ENCODE data around the gene GJB4. TPM values are rescaled to one million over a fixed set of nuclear protein-coding genes. Genes with fewer than 3 reads are reported as not detected.

The GJB4 gene
- total RNA-seq, 1 experiment from 2014 or later: 0.07 TPM

GRCh38 chr1:34712007-34712688, 47.4 kb upstream of the GJB4 start (continued):
- no peak for TF ChIP-seq ZNF512 (CRISPR knock-in tag; IDR thresholded peaks at IDR 0.05; ENCODE audit: borderline replicate concordance)

GRCh38 chr1:34713443-34713842, 46.1 kb upstream of the GJB4 start:
- TF ChIP-seq AR (CRISPR knock-in tag; IDR thresholded peaks at IDR 0.05): no peak
- no peak for TF ChIP-seq ATF6 (CRISPR knock-in tag; IDR thresholded peaks at IDR 0.05)
- TF ChIP-seq ZNF263 (CRISPR knock-in tag; IDR thresholded peaks at IDR 0.05; ENCODE audit: low read depth): no peak
- TF ChIP-seq ATF3 (CRISPR knock-in tag; conservative IDR thresholded peaks at IDR 0.05): no peak
- TF ChIP-seq FOXK1 (CRISPR knock-in tag; IDR thresholded peaks at IDR 0.05): no peak
- no peak for TF ChIP-seq JAZF1 (CRISPR knock-in tag; IDR thresholded peaks at IDR 0.05)
- Mint-ChIP-seq H3K4me3 (no peak overlapping the region), H3K9me3 (peaks cover 13% of the 10 kb centered on the region), H3K36me3 (no peaks in the 10 kb centered on the region), H3K27ac (no peak overlapping the region), H3K4me1 (no peaks in the 10 kb centered on the region), H3K27me3 (ENCODE audit: low read depth) (peaks cover 23% of the 10 kb centered on the region)
- ChIA-PET POLR2A (interaction anchor here (0.6 kb wide), 1 partner anchor 1601 kb away, joined by 3 read pairs; no protein-coding TSS in a partner anchor), CTCF (interaction anchor here (1.0 kb wide), 1 partner anchor 13 kb away, joined by 3 read pairs; no protein-coding TSS in a partner anchor)
- ATAC-seq (no peak), DNase-seq (ENCODE audit: low spot score) (no peak)

GRCh38 chr1:34714386-34714785, 45.2 kb upstream of the GJB4 start:
- H3K9me3 Mint-ChIP-seq: peaks cover 13% of the 10 kb centered on the region
- no peaks in the 10 kb centered on the region for H3K36me3 Mint-ChIP-seq
- no peaks in the 10 kb centered on the region for H3K4me1 Mint-ChIP-seq
- H3K4me3 Mint-ChIP-seq: no peak overlapping the region
- ATAC-seq: no peak
- H3K27me3 Mint-ChIP-seq (ENCODE audit: low read depth): peaks cover 24% of the 10 kb centered on the region
- H3K27ac Mint-ChIP-seq: no peak overlapping the region
- no peak for DNase-seq (ENCODE audit: low spot score)
- ChIA-PET CTCF (interaction anchor here (1.0 to 1.7 kb wide), 3 partner anchors 12 to 138 kb away, joined by 3 to 10 read pairs (median 5); no protein-coding TSS in a partner anchor), POLR2A (no interaction called here)
- no peak for TF ChIP-seq ARID4B (CRISPR knock-in tag; IDR thresholded peaks at IDR 0.05; ENCODE audit: borderline replicate concordance)
- no peak for TF ChIP-seq E2F5 (CRISPR knock-in tag; IDR thresholded peaks at IDR 0.05)
- TF ChIP-seq NR1H2 (CRISPR knock-in tag; IDR thresholded peaks at IDR 0.05): no peak
- TF ChIP-seq ZNF396 (CRISPR knock-in tag; IDR thresholded peaks at IDR 0.05; ENCODE audit: borderline replicate concordance): no peak
- TF ChIP-seq NFYB (CRISPR knock-in tag; conservative IDR thresholded peaks at IDR 0.05; ENCODE audit: low read depth): no peak
- TF ChIP-seq ZNF425 (CRISPR knock-in tag; conservative IDR thresholded peaks at IDR 0.05): no peak
- no peak for TF ChIP-seq EMX1 (CRISPR knock-in tag; IDR thresholded peaks at IDR 0.05)
- TF ChIP-seq CTCF (IDR thresholded peaks at IDR 0.05): no peak
